A549 (cell line): ENCODE data around the gene KMT2C. TPM values are rescaled to one million over a fixed set of nuclear protein-coding genes. Genes with fewer than 3 reads are reported as not detected.

ENCODE experiments used
- ATAC-seq, 2 experiments: fragments of 200-7000 bp in 1 of 2; fragments of >200 bp in 1 of 2; cut with Nextera tagmentation in 1 of 2; cut with Tn5 transposase in 1 of 2; 3 replicates each; pipeline versions ENCODE4 v1.8.0 to v1.9.1; 2018 to 2020; ENCODE audit warnings: mild to moderate bottlenecking in 1 of 2, moderate library complexity in 1 of 2
- CTCF ChIA-PET: fragments of 300-600 bp; sonication (Branson Sonifier 250); formaldehyde crosslinking; extraction: SDS; loops from one replicate; lab custom pipeline; 2021; ENCODE audit warnings: antibody characterized with exemption, inconsistent platforms; lab: Yijun Ruan, JAX
- POLR2A ChIA-PET: fragments of 350-600 bp; formaldehyde crosslinking; extraction: SDS; loops from one replicate; lab custom pipeline; 2021; ENCODE audit warnings: antibody characterized with exemption, inconsistent platforms; lab: Yijun Ruan, JAX
- DNase-seq, 2 experiments: peaks; one replicate each; pipeline versions ENCODE4 v3.0.0 to v3.0.0-alpha.2; 2011 to 2016; ENCODE audit warnings: low read depth in 1 of 2, low spot score in 1 of 2
- FAIRE-seq: peaks from 2 replicates; lab custom pipeline; 2011; peaks lifted over from hg19 to GRCh38; lab: Jason Lieb, UNC
- H3K27ac ChIP-seq, 2 experiments: fragments of >200 bp; sonication (Bioruptor Twin); formaldehyde crosslinking; 3 replicates each; pipeline ENCODE4 v1.5.1; 2016 to 2017
- H3K4me1 ChIP-seq: fragments of >200 bp; sonication (Bioruptor Twin); formaldehyde crosslinking; 3 replicates; pipeline ENCODE4 v1.6.1; 2016
- H3K4me2 ChIP-seq: fragments of >200 bp; sonication (Bioruptor Twin); formaldehyde crosslinking; 3 replicates; pipeline ENCODE4 v1.6.1; 2016
- H3K4me3 ChIP-seq: fragments of >200 bp; sonication (Bioruptor Twin); formaldehyde crosslinking; 3 replicates; pipeline ENCODE4 v1.5.1; 2016
- H3K9me3 ChIP-seq: fragments of >200 bp; sonication (Bioruptor Twin); formaldehyde crosslinking; 3 replicates; pipeline ENCODE4 v1.6.1; 2016
- CBX8 ChIP-seq: fragments of 200-600 bp; sonication (generic); IDR thresholded peaks from 2 replicates; pipeline ENCODE4 v1.6.1; 2016
- E2F6 ChIP-seq: IDR thresholded peaks from 2 replicates; pipeline ENCODE4 v1.6.1; 2012; ENCODE audit warnings: low read depth, borderline replicate concordance
- FOSL2 ChIP-seq, 2 experiments: fragments of 450-650 bp in 1 of 2; fragments of >200 bp in 1 of 2; sonication (Bioruptor Twin) in 1 of 2; formaldehyde crosslinking; IDR thresholded peaks; 2 replicates each; pipeline versions ENCODE4 v1.5.0 to v1.6.1; 2016 to 2020; ENCODE audit warnings: mild to moderate bottlenecking in 1 of 2, moderate library complexity in 1 of 2
- FOXS1 ChIP-seq: fragments of 250-450 bp; sonication (Bioruptor Pico); IDR thresholded peaks from 2 replicates; pipeline ENCODE4 v1.5.0; 2020; ENCODE audit warnings: mild to moderate bottlenecking, moderate library complexity
- HDAC2 ChIP-seq: fragments of 200-600 bp; sonication (generic); IDR thresholded peaks from 2 replicates; pipeline ENCODE4 v1.6.1; 2016
- HES2 ChIP-seq: fragments of >200 bp; sonication (Bioruptor Twin); formaldehyde crosslinking; IDR thresholded peaks from 2 replicates; pipeline ENCODE4 v1.6.1; 2016
- HMGXB4 ChIP-seq: fragments of 250-450 bp; sonication (Bioruptor Pico); IDR thresholded peaks from 2 replicates; pipeline ENCODE4 v1.5.0; 2021; ENCODE audit warnings: mild to moderate bottlenecking, moderate library complexity, borderline replicate concordance
- HOXB13 ChIP-seq: fragments of 250-450 bp; sonication (Bioruptor Pico); IDR thresholded peaks from 2 replicates; pipeline ENCODE4 v1.5.0; 2020; ENCODE audit warnings: low read depth, mild to moderate bottlenecking, moderate library complexity
- KDM5A ChIP-seq: fragments of 200-600 bp; sonication (generic); IDR thresholded peaks from 2 replicates; pipeline ENCODE4 v1.6.1; 2016; ENCODE audit warnings: antibody characterized with exemption, mild to moderate bottlenecking
- MAZ ChIP-seq: fragments of 150-350 bp; IDR thresholded peaks from 2 replicates; pipeline ENCODE4 v1.6.1; 2014; ENCODE audit warnings: antibody characterized with exemption, low read depth, low read length, borderline replicate concordance
- MYC ChIP-seq: IDR thresholded peaks from 2 replicates; pipeline ENCODE4 v1.6.1; 2012; ENCODE audit warnings: mild to moderate bottlenecking, inconsistent platforms, low read length, improper control_type of control experiment, borderline replicate concordance
- NPAS2 ChIP-seq: fragments of 250-450 bp; sonication (Bioruptor Pico); IDR thresholded peaks from 2 replicates; pipeline ENCODE4 v1.8.0; 2022; ENCODE audit warnings: mild to moderate bottlenecking, moderate library complexity, borderline replicate concordance
- NR3C1 ChIP-seq: fragments of >200 bp; sonication (Bioruptor Twin); formaldehyde crosslinking; IDR thresholded peaks from 3 replicates; pipeline ENCODE4 v1.6.1; 2017
- PHF8 ChIP-seq: fragments of 200-600 bp; sonication (generic); IDR thresholded peaks from 2 replicates; pipeline ENCODE4 v1.6.1; 2016; ENCODE audit warnings: low read depth, mild to moderate bottlenecking, antibody characterized with exemption, moderate library complexity, borderline replicate concordance
- RAD21 ChIP-seq, 2 experiments: fragments of >200 bp in 1 of 2; sonication (Bioruptor Twin) in 1 of 2; formaldehyde crosslinking in 1 of 2; IDR thresholded peaks in 1 of 2; conservative IDR thresholded peaks in 1 of 2; 2 replicates in 1 of 2; 3 replicates in 1 of 2; pipeline ENCODE4 v1.6.1; 2012 to 2018; ENCODE audit warnings: inconsistent platforms in 1 of 2
- RCOR1 ChIP-seq: fragments of 150-350 bp; IDR thresholded peaks from 2 replicates; pipeline ENCODE4 v1.6.1; 2014; ENCODE audit warnings: antibody characterized with exemption, low read length, low read depth
- SMC3 ChIP-seq: fragments of >200 bp; sonication (Bioruptor Twin); formaldehyde crosslinking; IDR thresholded peaks from 3 replicates; pipeline ENCODE4 v1.6.1; 2018; ENCODE audit warnings: inconsistent platforms
- SREBF2 ChIP-seq: fragments of 450-650 bp; IDR thresholded peaks from 2 replicates; pipeline ENCODE4 v1.6.1; 2014; ENCODE audit warnings: mild to moderate bottlenecking, moderate library complexity
- TP53 ChIP-seq: fragments of 250-450 bp; sonication (Bioruptor Pico); IDR thresholded peaks from 2 replicates; pipeline ENCODE4 v1.5.0; 2021; ENCODE audit warnings: mild to moderate bottlenecking, moderate library complexity
- ZC3H11A ChIP-seq: fragments of 450-650 bp; IDR thresholded peaks from 2 replicates; pipeline ENCODE4 v1.6.1; 2014; ENCODE audit warnings: antibody characterized with exemption, mild to moderate bottlenecking
- WGBS: methylation state at CpG from one replicate; pipeline ENCODE4 v1.1.6; 2017; ENCODE audit errors: missing lambda C conversion rate; 5-methylcytosine and 5-hydroxymethylcytosine counted together
- polyA plus RNA-seq, 4 experiments: library from polyadenylated mRNA; depleted of rRNA in 3 of 4; stranded (reverse); fragments of >200 nt; fragmentation: RNase III in 1 of 4; extraction: RNeasy Plus Mini Kit Qiagen cat#74134 plus additional on column Dnase treatment in 1 of 4; gene quantifications; 2 replicates in 3 of 4; 3 replicates in 1 of 4; pipeline ENCODE4 v1.2.3, GENCODE V29; 2011 to 2017
- TF ChIP-seq, protein P1 (sequence below): IDR thresholded peaks from 2 replicates; pipeline ENCODE4 v1.6.1; 2012
- TF ChIP-seq, protein P2 (sequence below): fragments of 450-650 bp; IDR thresholded peaks from 2 replicates; pipeline ENCODE4 v1.6.1; 2014; ENCODE audit warnings: antibody characterized with exemption
- TF ChIP-seq, protein P3 (sequence below): fragments of 250-450 bp; sonication (Bioruptor Pico); IDR thresholded peaks from 2 replicates; pipeline ENCODE4 v1.5.0; 2020; ENCODE audit warnings: low read depth, mild to moderate bottlenecking, moderate library complexity

KMT2C gene
- polyA plus RNA-seq, 2 of the 4 experiments (the other 2 are of a cell fraction), result 4.2 to 13.1 TPM

- no peak for ATAC-seq
- no peak for FAIRE-seq
- WGBS, result 84% methylated on average over 2 of the region's 2 CpGs
- H3K4me1 ChIP-seq, result peaks cover 4% of the 10 kb centered on the region; the same call in 2 of the 3 replicates
- DNase-seq, result no peak
- POLR2A ChIA-PET, result no interaction called here
- no peak overlapping the region for H3K4me2 ChIP-seq
- H3K4me3 ChIP-seq, result no peak overlapping the region
- TF ChIP-seq FOXS1 (CRISPR knock-in tag) (no peak), RAD21 (conservative IDR thresholded peaks at IDR 0.05 in 1 of 2, IDR thresholded peaks at IDR 0.05 in 1 of 2) (no peak), PHF8 (no peak), MYC (no peak), HMGXB4 (no peak), CBX8 (no peak), TP53 (CRISPR knock-in tag) (no peak), NPAS2 (CRISPR knock-in tag) (no peak), HOXB13 (CRISPR knock-in tag) (no peak), SREBF2 (no peak)
- TF ChIP-seq, protein P1, sequence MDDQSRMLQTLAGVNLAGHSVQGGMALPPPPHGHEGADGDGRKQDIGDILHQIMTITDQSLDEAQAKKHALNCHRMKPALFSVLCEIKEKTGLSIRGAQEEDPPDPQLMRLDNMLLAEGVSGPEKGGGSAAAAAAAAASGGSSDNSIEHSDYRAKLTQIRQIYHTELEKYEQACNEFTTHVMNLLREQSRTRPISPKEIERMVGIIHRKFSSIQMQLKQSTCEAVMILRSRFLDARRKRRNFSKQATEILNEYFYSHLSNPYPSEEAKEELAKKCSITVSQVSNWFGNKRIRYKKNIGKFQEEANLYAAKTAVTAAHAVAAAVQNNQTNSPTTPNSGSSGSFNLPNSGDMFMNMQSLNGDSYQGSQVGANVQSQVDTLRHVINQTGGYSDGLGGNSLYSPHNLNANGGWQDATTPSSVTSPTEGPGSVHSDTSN, result no peak
- TF ChIP-seq, protein P2, sequence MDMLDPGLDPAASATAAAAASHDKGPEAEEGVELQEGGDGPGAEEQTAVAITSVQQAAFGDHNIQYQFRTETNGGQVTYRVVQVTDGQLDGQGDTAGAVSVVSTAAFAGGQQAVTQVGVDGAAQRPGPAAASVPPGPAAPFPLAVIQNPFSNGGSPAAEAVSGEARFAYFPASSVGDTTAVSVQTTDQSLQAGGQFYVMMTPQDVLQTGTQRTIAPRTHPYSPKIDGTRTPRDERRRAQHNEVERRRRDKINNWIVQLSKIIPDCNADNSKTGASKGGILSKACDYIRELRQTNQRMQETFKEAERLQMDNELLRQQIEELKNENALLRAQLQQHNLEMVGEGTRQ, result no peak
- CTCF ChIA-PET, result interaction anchor here (1.0 kb wide), 1 partner anchor 363 kb away, joined by 3 read pairs; no protein-coding TSS in a partner anchor
- H3K27ac ChIP-seq, result no peak overlapping the region
- H3K9me3 ChIP-seq, result no peaks in the 10 kb centered on the region
Observed at GRCh38 chr7:152344253-152344652, 91.5 kb downstream of the KMT2C start.

DNA sequence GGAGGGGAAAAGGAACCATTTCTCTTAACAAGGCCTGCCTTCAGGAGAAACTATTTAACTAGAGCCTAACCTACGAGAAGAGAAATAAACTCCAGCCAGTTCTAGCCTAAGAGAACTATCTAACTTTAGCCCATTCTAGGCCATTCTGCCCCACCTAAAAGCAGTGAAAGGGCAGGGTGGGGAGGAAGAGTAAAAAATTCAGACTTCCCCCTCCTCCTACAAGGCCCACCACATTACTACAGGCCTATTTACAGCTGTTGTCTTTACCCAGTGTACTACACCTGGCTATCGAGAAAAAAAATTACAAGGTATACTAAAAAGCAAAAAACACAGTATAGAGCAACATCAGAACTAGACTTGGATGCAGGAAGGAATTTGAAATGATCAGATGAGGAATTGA, 93.0 kb downstream of the KMT2C start:
- FAIRE-seq, result no peak
- no peak for ATAC-seq
- CTCF ChIA-PET, result interaction anchor here (0.6 to 2.0 kb wide), 4 partner anchors 92 to 364 kb away, joined by 3 to 8 read pairs (median 6); no protein-coding TSS in a partner anchor
- 82% methylated on average over 2 of the region's 2 CpGs for WGBS
- POLR2A ChIA-PET, result no interaction called here
- Histone ChIP-seq H3K9me3 (no peaks in the 10 kb centered on the region), H3K4me1 (peaks cover 4% of the 10 kb centered on the region; the same call in 2 of the 3 replicates)
- TF ChIP-seq HOXB13 (CRISPR knock-in tag), result no peak
- no peak for TF ChIP-seq MAZ
- TF ChIP-seq, protein P3, sequence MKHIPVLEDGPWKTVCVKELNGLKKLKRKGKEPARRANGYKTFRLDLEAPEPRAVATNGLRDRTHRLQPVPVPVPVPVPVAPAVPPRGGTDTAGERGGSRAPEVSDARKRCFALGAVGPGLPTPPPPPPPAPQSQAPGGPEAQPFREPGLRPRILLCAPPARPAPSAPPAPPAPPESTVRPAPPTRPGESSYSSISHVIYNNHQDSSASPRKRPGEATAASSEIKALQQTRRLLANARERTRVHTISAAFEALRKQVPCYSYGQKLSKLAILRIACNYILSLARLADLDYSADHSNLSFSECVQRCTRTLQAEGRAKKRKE (CRISPR knock-in tag), result no peak
- no peak for TF ChIP-seq ZC3H11A
- TF ChIP-seq SMC3, result no peak
- TF ChIP-seq HDAC2, result no peak
- no peak for TF ChIP-seq KDM5A
- no peak for TF ChIP-seq HES2
- no peak for TF ChIP-seq E2F6
- no peak for TF ChIP-seq TP53 (CRISPR knock-in tag)
- TF ChIP-seq FOSL2 (IDR thresholded peaks at IDR 0.05), result no peak
- no peak for TF ChIP-seq FOSL2 (CRISPR knock-in tag; IDR thresholded peaks at IDR 0.05)
- no peak for TF ChIP-seq RCOR1
- TF ChIP-seq, protein P1, result no peak
- no peak for TF ChIP-seq NR3C1
- TF ChIP-seq, all 56 proteins: peak for 0
- Histone ChIP-seq H3K4me3 (no peak overlapping the region), H3K27ac (no peak overlapping the region), H3K4me2 (no peak overlapping the region)
- no peak for DNase-seq
